Retina (tissue), 1 donor: ENCODE results near the gene CPNE4.
"Not testable (repeated sequence)": the region's sequence is repeated elsewhere in the genome, so short reads cannot be mapped to it uniquely, and the experiment has no call there.

Source experiments
- DNase-seq: peaks from one replicate; pipeline ENCODE4 v3.0.0-alpha.2; 2016

Gene CPNE4

GRCh38 chr3:131957511-131957910, 77.3 kb downstream of the CPNE4 start:
- DNase-seq = no peak

- no peak for DNase-seq
These were observed 86.0 kb downstream of the CPNE4 start for GRCh38 chr3:131948806-131949205.

- DNase-seq = no peak
These were observed 90.1 kb downstream of the CPNE4 start for GRCh38 chr3:131944676-131945075.

- no peak for DNase-seq
These were observed 101.1 kb downstream of the CPNE4 start for GRCh38 chr3:131933665-131934064.

GRCh38 chr3:131928593-131928992, 106.2 kb downstream of the CPNE4 start:
- DNase-seq = no peak

- no peak for DNase-seq
These were observed 109.2 kb downstream of the CPNE4 start for GRCh38 chr3:131925571-131925970.

GRCh38 chr3:131922356-131922755, 112.5 kb downstream of the CPNE4 start:
- DNase-seq = no peak

- no peak for DNase-seq
These were observed 117.8 kb downstream of the CPNE4 start for GRCh38 chr3:131917006-131917405.

GRCh38 chr3:131914090-131914691, 120.6 kb downstream of the CPNE4 start:
- DNase-seq = no peak

- no peak for DNase-seq
These were observed 122.6 kb downstream of the CPNE4 start for GRCh38 chr3:131912255-131912654.

- DNase-seq = no peak
These were observed 127.0 kb downstream of the CPNE4 start for GRCh38 chr3:131907796-131908195.

- no peak for DNase-seq
These were observed 130.8 kb downstream of the CPNE4 start for GRCh38 chr3:131903988-131904415.

- no peak for DNase-seq
These were observed 133.1 kb downstream of the CPNE4 start for GRCh38 chr3:131901686-131902085.

GRCh38 chr3:131900891-131901290, 133.9 kb downstream of the CPNE4 start:
- no peak for DNase-seq

- DNase-seq = no peak
These were observed 135.8 kb downstream of the CPNE4 start for GRCh38 chr3:131899021-131899420.

- DNase-seq = no peak
These were observed 136.5 kb downstream of the CPNE4 start for GRCh38 chr3:131898346-131898745.

GRCh38 chr3:131896285-131896684, 138.5 kb downstream of the CPNE4 start:
- DNase-seq = no peak

GRCh38 chr3:131895766-131896165, 139.0 kb downstream of the CPNE4 start:
- no peak for DNase-seq

- no peak for DNase-seq
These were observed 142.5 kb downstream of the CPNE4 start for GRCh38 chr3:131892331-131892730.

GRCh38 chr3:131885871-131886270, 148.9 kb downstream of the CPNE4 start:
- not testable (repeated sequence) for DNase-seq

- DNase-seq = no peak
These were observed 151.0 kb downstream of the CPNE4 start for GRCh38 chr3:131883711-131884407.

- no peak for DNase-seq
These were observed 151.7 kb downstream of the CPNE4 start for GRCh38 chr3:131883086-131883485.

GRCh38 chr3:131881777-131882176, 153.0 kb downstream of the CPNE4 start:
- DNase-seq = no peak

GRCh38 chr3:131880948-131881347, 153.9 kb downstream of the CPNE4 start:
- DNase-seq = no peak

- DNase-seq = no peak
These were observed 166.6 kb downstream of the CPNE4 start for GRCh38 chr3:131868203-131868602.
